ENCODE measurements around the gene SPEF2. TPM values are rescaled to one million over a fixed set of nuclear protein-coding genes. Genes with fewer than 3 reads are reported as not detected.

SPEF2 gene
- total RNA-seq, 2 experiments from 2014 or later = 14.1 to 14.6 TPM

DNA sequence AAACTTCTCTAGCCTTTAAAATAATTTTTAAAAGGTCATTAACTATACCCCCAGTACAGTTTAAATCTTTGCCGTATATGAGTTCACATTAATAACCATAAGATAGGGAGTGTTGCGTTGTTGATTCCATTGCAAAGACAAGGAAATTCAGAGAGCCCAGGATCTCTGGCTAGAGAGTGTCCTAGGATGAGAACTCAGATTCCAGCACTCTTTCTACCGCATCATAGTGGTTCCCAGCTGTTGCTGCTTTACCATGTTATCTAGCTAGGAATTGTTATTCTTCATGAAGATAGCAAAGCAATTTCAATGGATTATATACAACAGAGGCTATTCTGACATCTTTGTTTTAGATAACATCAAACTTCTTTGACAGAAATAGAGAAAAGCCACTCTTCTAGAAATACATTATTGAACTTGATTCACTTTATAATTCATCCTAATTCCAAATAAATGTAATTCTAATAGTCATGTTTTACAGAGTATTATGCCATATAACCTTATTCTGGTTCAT is 160.7 kb downstream of the SPEF2 start:
- Mint-ChIP-seq H3K27me3 (no peaks in the 10 kb centered on the region), H3K27ac (peak overlapping the region; percentile 79), H3K36me3 (ENCODE audit: low read depth) (peaks cover 9% of the 10 kb centered on the region), H3K4me3 (no peak overlapping the region), H3K9me3 (ENCODE audit: low read depth) (peaks cover 2% of the 10 kb centered on the region), H3K4me1 (peaks cover 87% of the 10 kb centered on the region)
- POLR2A ChIA-PET = no interaction called here
- intact Hi-C loops (cut with DNase I, micrococcal nuclease) = loop anchor here in 1 of 2 experiments (5.0 kb wide), 2 partner anchors 36 to 106 kb away; no protein-coding TSS in a partner anchor
- DNase-seq (no peak), ATAC-seq (no peak)
- CTCF ChIA-PET = interaction anchor here (0.8 to 6.2 kb wide), 21 partner anchors 10 to 160 kb away, joined by 3 to 58 read pairs (median 7); partner anchors contain the start of gene IL7R

DNA sequence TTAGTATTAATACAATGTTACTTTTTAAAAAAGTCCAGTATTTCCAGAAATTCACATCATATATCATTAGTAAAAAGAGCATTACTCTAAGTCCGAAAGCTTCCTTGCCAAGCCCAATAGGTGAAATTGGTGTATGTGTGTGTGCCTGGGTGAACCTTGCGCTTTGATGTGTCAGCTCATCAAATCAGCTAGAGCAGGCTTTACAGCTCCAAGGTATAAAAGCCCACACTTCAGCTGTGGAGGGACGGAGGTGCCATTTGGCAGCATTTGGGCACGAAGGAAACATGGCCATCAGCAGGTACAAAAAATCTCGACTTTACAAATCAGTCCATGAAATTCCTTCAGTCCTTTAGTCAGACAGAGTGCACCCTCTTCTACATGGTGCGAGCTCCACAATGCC is 162.6 kb downstream of the SPEF2 start:
- Mint-ChIP-seq H3K4me3 (peak overlapping the region; percentile 59), H3K27me3 (no peaks in the 10 kb centered on the region), H3K4me1 (peaks cover 86% of the 10 kb centered on the region), H3K27ac (peak overlapping the region; percentile 90), H3K36me3 (ENCODE audit: low read depth) (peaks cover 1% of the 10 kb centered on the region), H3K9me3 (ENCODE audit: low read depth) (no peaks in the 10 kb centered on the region)
- ATAC-seq = peak; percentile 67
- intact Hi-C loops (cut with DNase I, micrococcal nuclease) = loop anchor here in 1 of 2 experiments (2.0 kb wide), 1 partner anchor 165 kb away; no protein-coding TSS in a partner anchor
- DNase-seq = peak; percentile 68
- POLR2A ChIA-PET = interaction anchor here (0.8 to 1.5 kb wide), 3 partner anchors 14 to 170 kb away, joined by 3 to 4 read pairs (median 4); partner anchors contain the start of gene IL7R
- CTCF ChIA-PET = interaction anchor here (0.7 to 6.2 kb wide), 14 partner anchors 10 to 344 kb away, joined by 3 to 58 read pairs (median 4); partner anchors contain the start of gene IL7R

DNA sequence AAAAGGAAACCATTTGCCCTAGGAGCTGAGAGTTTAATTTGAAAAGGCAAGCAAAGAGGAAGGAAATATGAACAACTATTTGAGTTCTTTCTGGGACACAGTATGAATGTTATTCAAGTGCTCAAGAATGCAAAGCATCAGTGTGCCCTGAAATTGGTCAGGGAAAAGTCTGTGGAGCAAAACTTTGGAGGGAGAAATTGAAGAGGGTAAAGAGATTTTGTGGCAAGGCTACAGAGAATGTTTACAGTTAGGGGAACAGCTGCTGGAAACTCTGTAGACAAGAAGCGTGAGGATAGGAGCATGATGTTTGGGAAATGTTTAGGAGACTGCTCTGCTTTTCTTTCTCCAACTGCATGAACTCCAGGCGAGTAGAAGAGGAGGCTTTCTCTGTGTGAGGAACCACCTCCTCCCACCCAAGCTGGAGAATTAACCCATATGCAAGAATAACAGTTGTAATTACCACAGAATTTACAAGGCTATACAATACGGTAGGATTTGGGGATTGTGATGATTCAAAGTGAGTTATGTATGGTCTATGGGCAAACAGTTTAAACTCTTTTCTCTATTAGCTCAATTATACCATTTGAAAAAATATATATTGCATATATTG is 163.6 kb downstream of the SPEF2 start:
- no peaks in the 10 kb centered on the region for H3K9me3 Mint-ChIP-seq (ENCODE audit: low read depth)
- no peaks in the 10 kb centered on the region for H3K27me3 Mint-ChIP-seq
- intact Hi-C loops (cut with DNase I, micrococcal nuclease) = loop anchor here in 1 of 2 experiments (2.0 kb wide), 1 partner anchor 166 kb away; no protein-coding TSS in a partner anchor
- peak overlapping the region; percentile 59 for H3K4me3 Mint-ChIP-seq
- ChIA-PET POLR2A (interaction anchor here (0.6 kb wide), 1 partner anchor 94 kb away, joined by 4 read pairs; no protein-coding TSS in a partner anchor), CTCF (interaction anchor here (0.6 to 6.2 kb wide), 10 partner anchors 9 to 462 kb away, joined by 3 to 58 read pairs (median 3); partner anchors contain the start of gene IL7R)
- DNase-seq (no peak), ATAC-seq (no peak)
- H3K4me1 Mint-ChIP-seq = peaks cover 86% of the 10 kb centered on the region
- H3K27ac Mint-ChIP-seq = peak overlapping the region; percentile 90
- H3K36me3 Mint-ChIP-seq (ENCODE audit: low read depth) = peaks cover 1% of the 10 kb centered on the region

DNA sequence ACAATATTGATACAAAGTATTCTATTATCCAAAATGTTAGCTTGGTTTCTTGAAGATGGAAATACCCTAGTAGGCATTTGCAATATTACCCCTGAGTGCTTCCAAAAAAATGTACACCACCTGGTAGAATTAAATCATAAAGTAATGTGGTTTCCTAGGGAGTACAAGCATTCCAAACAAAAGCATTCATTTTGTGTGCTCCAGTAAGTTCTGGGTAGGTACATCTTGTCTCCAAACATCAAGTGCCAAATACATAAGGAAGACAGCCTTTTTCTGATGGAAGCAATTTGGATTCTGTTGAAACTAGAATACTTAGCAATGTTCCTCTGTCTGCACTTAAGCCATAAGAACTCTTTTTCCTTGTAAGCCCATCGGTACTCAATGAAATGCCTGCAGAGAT is 165.9 kb downstream of the SPEF2 start:
- DNase-seq = no peak
- CTCF ChIA-PET = interaction anchor here (0.6 to 1.5 kb wide), 9 partner anchors 8 to 1427 kb away, joined by 3 to 8 read pairs (median 3); no protein-coding TSS in a partner anchor
- H3K27me3 Mint-ChIP-seq = no peaks in the 10 kb centered on the region
- H3K4me1 Mint-ChIP-seq = peaks cover 88% of the 10 kb centered on the region
- no peaks in the 10 kb centered on the region for H3K9me3 Mint-ChIP-seq (ENCODE audit: low read depth)
- POLR2A ChIA-PET = interaction anchor here (1.2 kb wide), 1 partner anchor 11 kb away, joined by 8 read pairs; no protein-coding TSS in a partner anchor
- ATAC-seq = no peak
- peaks cover 8% of the 10 kb centered on the region for H3K36me3 Mint-ChIP-seq (ENCODE audit: low read depth)
- H3K27ac Mint-ChIP-seq = peak overlapping the region; percentile 89
- H3K4me3 Mint-ChIP-seq = no peak overlapping the region
- intact Hi-C loops (cut with DNase I, micrococcal nuclease) = no loop called here

DNA sequence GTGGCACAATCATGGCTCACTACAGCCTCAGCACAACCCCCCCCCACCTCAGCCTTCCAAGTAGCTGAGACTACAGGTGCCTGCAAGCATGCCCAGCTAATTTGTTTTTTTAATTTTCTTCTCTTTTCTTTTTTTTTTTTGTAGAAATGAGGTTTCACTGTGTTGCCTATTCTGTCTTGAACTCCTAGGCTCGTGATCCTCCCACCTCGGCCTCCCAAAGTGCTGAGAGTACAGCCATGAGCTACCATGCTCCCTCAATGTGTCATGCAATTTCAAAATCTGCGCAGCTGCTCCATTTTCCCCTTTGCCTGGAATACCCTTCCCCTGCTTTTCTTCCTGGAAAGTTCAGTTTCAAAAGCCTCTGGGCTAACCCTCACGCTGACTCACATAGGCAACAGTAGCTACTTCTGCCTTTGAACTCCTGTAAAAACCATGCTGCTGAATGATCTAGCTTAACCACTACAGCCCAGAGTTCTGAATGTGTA is 168.0 kb downstream of the SPEF2 start:
- peak; percentile 73 for DNase-seq
- peak overlapping the region; percentile 96 for H3K27ac Mint-ChIP-seq
- ChIA-PET CTCF (interaction anchor here (0.6 to 1.5 kb wide), 16 partner anchors 9 to 1096 kb away, joined by 3 to 6 read pairs (median 4); partner anchors contain the start of gene IL7R), POLR2A (interaction anchor here (0.6 to 1.4 kb wide), 14 partner anchors 9 to 139 kb away, joined by 3 to 9 read pairs (median 3); no protein-coding TSS in a partner anchor)
- H3K36me3 Mint-ChIP-seq (ENCODE audit: low read depth) = peaks cover 23% of the 10 kb centered on the region
- ATAC-seq = peak; percentile 84
- intact Hi-C loops (cut with DNase I, micrococcal nuclease) = loop anchor here (1.0 to 2.0 kb wide), 5 partner anchors 9 to 119 kb away; no protein-coding TSS in a partner anchor
- H3K4me1 Mint-ChIP-seq = peaks cover 89% of the 10 kb centered on the region
- no peaks in the 10 kb centered on the region for H3K9me3 Mint-ChIP-seq (ENCODE audit: low read depth)
- peak overlapping the region; percentile 43 for H3K4me3 Mint-ChIP-seq
- H3K27me3 Mint-ChIP-seq = no peaks in the 10 kb centered on the region

DNA sequence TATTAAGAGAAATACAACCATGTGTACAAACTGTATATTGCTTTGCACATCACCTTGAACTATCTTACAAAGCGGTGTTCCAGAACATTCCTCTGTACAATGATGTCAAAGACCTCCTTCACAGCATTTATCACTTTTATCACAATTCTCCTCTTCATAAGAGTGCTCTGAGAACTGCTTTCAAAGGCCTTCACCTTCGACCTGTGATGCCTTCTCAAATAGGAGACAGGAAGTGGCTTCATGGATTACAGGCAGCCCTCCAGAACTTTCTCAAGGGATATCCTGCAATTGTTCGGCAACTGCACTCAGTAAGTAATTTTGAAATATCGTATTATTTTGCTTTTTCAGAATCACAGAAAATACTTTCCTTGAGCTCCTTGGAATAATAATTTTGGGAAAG is 171.1 kb downstream of the SPEF2 start:
- no peak for ATAC-seq
- peak overlapping the region; percentile 88 for H3K27ac Mint-ChIP-seq
- intact Hi-C loops (cut with DNase I, micrococcal nuclease) = no loop called here
- CTCF ChIA-PET = interaction anchor here (2.6 to 3.6 kb wide), 2 partner anchors 9 to 12 kb away, joined by 14 to 32 read pairs; no protein-coding TSS in a partner anchor
- POLR2A ChIA-PET = no interaction called here
- H3K4me1 Mint-ChIP-seq = peaks cover 92% of the 10 kb centered on the region
- H3K9me3 Mint-ChIP-seq (ENCODE audit: low read depth) = no peaks in the 10 kb centered on the region
- DNase-seq = no peak
- peaks cover 23% of the 10 kb centered on the region for H3K36me3 Mint-ChIP-seq (ENCODE audit: low read depth)
- H3K27me3 Mint-ChIP-seq = no peaks in the 10 kb centered on the region
- H3K4me3 Mint-ChIP-seq = no peak overlapping the region

DNA sequence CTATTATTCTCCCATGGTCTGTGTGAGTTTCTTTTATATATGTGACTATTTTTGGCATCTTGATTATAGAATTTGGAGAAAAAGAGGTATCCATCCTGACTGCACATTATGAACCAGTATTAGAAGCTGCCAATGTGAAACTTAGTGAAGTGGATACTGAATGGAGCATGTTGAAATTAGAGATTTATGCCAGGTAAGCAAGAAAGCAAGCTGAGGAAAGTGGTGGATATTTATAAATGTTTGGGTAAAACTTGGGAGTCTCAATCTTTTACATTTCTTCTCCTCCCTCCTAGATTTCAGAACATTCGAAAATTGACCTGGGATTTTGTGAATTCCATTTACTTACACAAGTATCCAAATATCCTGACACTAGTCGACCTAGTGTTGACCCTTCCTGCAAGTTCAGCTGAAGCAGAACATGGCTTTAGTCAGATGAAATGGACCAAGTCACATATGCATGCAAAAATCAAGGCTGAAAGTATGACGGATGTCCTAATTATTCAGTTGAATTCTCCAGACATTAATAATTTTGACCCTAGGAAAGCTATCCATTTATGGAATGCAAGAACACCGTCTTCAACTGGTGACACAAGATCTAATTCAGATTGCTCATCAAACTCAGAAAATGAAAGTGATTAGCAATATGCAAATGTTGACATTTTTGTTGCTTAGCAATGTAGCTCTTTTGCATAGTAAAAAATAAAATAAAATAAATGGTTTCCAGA is 172.2 kb downstream of the SPEF2 start:
- no peak for ATAC-seq
- H3K27ac Mint-ChIP-seq = peak overlapping the region; percentile 88
- DNase-seq = no peak
- intact Hi-C loops (cut with DNase I, micrococcal nuclease) = no loop called here
- peaks cover 92% of the 10 kb centered on the region for H3K4me1 Mint-ChIP-seq
- no peaks in the 10 kb centered on the region for H3K9me3 Mint-ChIP-seq (ENCODE audit: low read depth)
- POLR2A ChIA-PET = interaction anchor here (0.7 to 1.2 kb wide), 6 partner anchors 21 to 67 kb away, joined by 3 to 8 read pairs (median 4); partner anchors contain the start of gene IL7R
- peaks cover 25% of the 10 kb centered on the region for H3K36me3 Mint-ChIP-seq (ENCODE audit: low read depth)
- CTCF ChIA-PET = interaction anchor here (0.7 to 3.6 kb wide), 14 partner anchors 10 to 171 kb away, joined by 3 to 32 read pairs (median 4); partner anchors contain the start of gene IL7R
- H3K4me3 Mint-ChIP-seq = peak overlapping the region; percentile 39
- H3K27me3 Mint-ChIP-seq = no peaks in the 10 kb centered on the region

DNA sequence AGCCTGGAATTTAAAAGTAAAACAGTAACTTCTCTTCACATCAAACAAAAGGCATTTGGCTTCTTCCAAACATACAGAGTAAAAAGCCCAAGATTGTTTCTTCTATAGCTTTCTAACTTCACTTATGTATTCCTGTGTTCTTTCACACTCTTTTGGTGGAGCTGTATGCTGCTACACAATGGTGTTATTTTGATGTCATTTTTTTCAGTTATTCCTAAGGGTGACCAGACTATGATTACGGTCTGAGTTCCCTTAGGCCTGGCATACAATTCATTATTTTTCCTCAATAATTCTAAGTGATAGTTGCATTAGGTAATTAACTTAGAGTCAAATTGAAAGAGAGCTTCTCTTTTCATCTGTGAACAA is 172.8 kb downstream of the SPEF2 start:
- Mint-ChIP-seq H3K4me3 (peak overlapping the region; percentile 39), H3K9me3 (ENCODE audit: low read depth) (no peaks in the 10 kb centered on the region), H3K27ac (peak overlapping the region; percentile 79), H3K36me3 (ENCODE audit: low read depth) (peaks cover 25% of the 10 kb centered on the region), H3K27me3 (no peaks in the 10 kb centered on the region), H3K4me1 (peaks cover 92% of the 10 kb centered on the region)
- DNase-seq (no peak), ATAC-seq (no peak)
- intact Hi-C loops (cut with DNase I, micrococcal nuclease) = no loop called here
- ChIA-PET POLR2A (interaction anchor here (0.7 to 1.2 kb wide), 6 partner anchors 20 to 66 kb away, joined by 3 to 8 read pairs (median 4); partner anchors contain the start of gene IL7R), CTCF (interaction anchor here (0.7 to 3.6 kb wide), 15 partner anchors 9 to 172 kb away, joined by 3 to 32 read pairs (median 4); partner anchors contain the start of gene IL7R)

DNA sequence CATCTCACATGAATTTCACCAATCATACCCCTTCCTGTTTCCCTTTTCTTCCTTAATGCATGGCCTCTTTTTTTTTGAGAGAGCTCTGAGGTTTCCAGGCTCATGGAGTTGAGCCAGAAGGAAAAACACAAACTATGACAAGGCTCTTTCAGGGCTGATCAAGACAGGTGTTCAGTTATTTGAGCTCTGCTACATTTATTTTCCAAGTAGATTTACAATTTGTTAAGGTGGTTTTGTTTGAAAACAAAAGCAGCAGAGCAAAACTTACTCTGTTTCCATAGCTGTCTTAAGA is 176.6 kb downstream of the SPEF2 start:
- no peak for ATAC-seq
- Mint-ChIP-seq H3K9me3 (ENCODE audit: low read depth) (no peaks in the 10 kb centered on the region), H3K27ac (peak overlapping the region; percentile 91), H3K36me3 (ENCODE audit: low read depth) (peaks cover 25% of the 10 kb centered on the region), H3K4me3 (no peak overlapping the region), H3K27me3 (no peaks in the 10 kb centered on the region), H3K4me1 (peaks cover 93% of the 10 kb centered on the region)
- CTCF ChIA-PET = interaction anchor here (0.8 to 2.7 kb wide), 17 partner anchors 9 to 130 kb away, joined by 3 to 13 read pairs (median 5); partner anchors contain the start of gene IL7R
- POLR2A ChIA-PET = interaction anchor here (0.8 to 2.4 kb wide), 15 partner anchors 9 to 63 kb away, joined by 3 to 16 read pairs (median 5); partner anchors contain the start of gene IL7R
- no peak for DNase-seq
- intact Hi-C loops (cut with DNase I, micrococcal nuclease) = loop anchor here (1.0 to 2.0 kb wide), 7 partner anchors 9 to 110 kb away; no protein-coding TSS in a partner anchor

DNA sequence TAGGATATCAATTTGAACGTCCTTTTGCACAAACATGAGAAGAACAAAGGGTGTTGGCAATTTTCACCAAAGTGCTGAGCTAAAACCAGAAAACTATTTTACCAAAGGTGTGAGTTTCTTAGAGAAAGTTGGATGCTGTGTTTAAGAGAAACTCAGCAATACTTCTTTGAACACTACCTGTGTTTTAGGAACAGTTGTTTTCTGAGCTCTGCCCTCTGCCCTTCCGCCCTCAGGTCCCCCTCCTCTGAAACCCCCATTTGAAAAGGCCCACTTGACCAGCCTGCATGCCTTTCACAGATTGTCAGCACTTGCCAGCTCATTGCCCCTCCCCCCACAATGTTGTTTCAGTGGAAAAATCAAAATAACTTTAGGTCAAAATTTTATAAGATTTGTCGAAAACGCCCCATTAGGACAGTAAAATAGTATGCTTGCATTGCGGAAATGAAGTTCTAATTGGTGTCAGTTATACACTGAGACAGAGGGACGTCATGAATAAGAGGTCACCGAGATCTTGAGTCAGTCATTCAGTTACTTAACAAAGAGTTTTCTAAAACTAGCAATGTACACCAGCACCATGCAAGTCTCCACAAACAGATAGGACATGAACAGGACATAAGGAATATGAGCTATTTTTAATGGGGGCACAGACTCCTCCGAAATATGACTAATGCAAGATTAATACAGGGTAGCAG is 177.2 kb downstream of the SPEF2 start:
- H3K9me3 Mint-ChIP-seq (ENCODE audit: low read depth) = no peaks in the 10 kb centered on the region
- CTCF ChIA-PET = interaction anchor here (0.7 to 2.7 kb wide), 19 partner anchors 9 to 131 kb away, joined by 3 to 13 read pairs (median 5); partner anchors contain the start of gene IL7R
- H3K4me1 Mint-ChIP-seq = peaks cover 90% of the 10 kb centered on the region
- peak overlapping the region; percentile 25 for H3K4me3 Mint-ChIP-seq
- ATAC-seq = peak; percentile 40
- peaks cover 20% of the 10 kb centered on the region for H3K36me3 Mint-ChIP-seq (ENCODE audit: low read depth)
- POLR2A ChIA-PET = interaction anchor here (0.8 to 2.4 kb wide), 14 partner anchors 9 to 62 kb away, joined by 3 to 16 read pairs (median 6); partner anchors contain the start of gene IL7R
- H3K27me3 Mint-ChIP-seq = no peaks in the 10 kb centered on the region
- peak; percentile 45 for DNase-seq
- peak overlapping the region; percentile 91 for H3K27ac Mint-ChIP-seq
- intact Hi-C loops (cut with DNase I, micrococcal nuclease) = loop anchor here (1.0 to 2.0 kb wide), 7 partner anchors 10 to 109 kb away; no protein-coding TSS in a partner anchor

Data from activated CD4-positive, alpha-beta T cell treated with anti-CD3 and anti-CD28 coated beads for 36 hours (primary cell).